Vagina (tissue), 2 donors: Measurements from ENCODE around the gene AP2A1.

ENCODE experiments used
- CTCF ChIP-seq, 3 experiments: fragments of 450-650 bp in 2 of 3; fragments of 200-600 bp in 1 of 3; sonication (generic) in 1 of 3; IDR thresholded peaks; one replicate each; pipeline ENCODE4 v1.5.1; 2017 to 2019; ENCODE audit warnings: antibody characterized with exemption in 3 of 3, mild to moderate bottlenecking in 2 of 3, moderate library complexity in 2 of 3
- POLR2A ChIP-seq, 2 donors: fragments of 450-650 bp; IDR thresholded peaks; one replicate each; pipeline ENCODE4 v1.6.1; 2017; ENCODE audit warnings: antibody characterized with exemption in 2 of 2, mild to moderate bottlenecking in 2 of 2, moderate library complexity in 2 of 2
- POLR2AphosphoS5 ChIP-seq, 2 donors: sonication (generic); formaldehyde crosslinking; IDR thresholded peaks; one replicate each; pipeline ENCODE4 v1.9.0; 2017; ENCODE audit warnings: antibody characterized with exemption in 2 of 2, mild to moderate bottlenecking in 2 of 2, low read depth in 1 of 2; ENCODE audit not compliant: insufficient read depth in 1 of 2

GRCh38 chr19:49855676-49856573, 89.1 kb downstream of the AP2A1 start:
- TF ChIP-seq CTCF (IDR thresholded peaks at IDR 0.05) (no peak), POLR2A (IDR thresholded peaks at IDR 0.05) (no peak), POLR2AphosphoS5 (IDR thresholded peaks at IDR 0.05; ENCODE audit: insufficient read depth in 1 of 2, low read depth in 1 of 2) (no peak)
